ENCODE results near the gene ABHD15.

ABHD15 gene

GRCh38 chr17:29518359-29518758, 48.5 kb downstream of the ABHD15 start:
- no peak for DNase-seq (ENCODE audit: low read depth)

GRCh38 chr17:29514792-29515191, 52.0 kb downstream of the ABHD15 start:
- peak; percentile 17 for DNase-seq (ENCODE audit: low read depth)

- no peak for DNase-seq (ENCODE audit: low read depth)
Measured at GRCh38 chr17:29510953-29511352, 55.9 kb downstream of the ABHD15 start.

Measured in GM04504 (cell line).